GM18868 (cell line): ENCODE results near the gene ASPG.

ENCODE experiments used
- ATAC-seq: cut with Tn5 transposase; IDR thresholded peaks from one replicate; pipeline ENCODE4 v1.9.1; 2021; ENCODE audit warnings: mild to moderate bottlenecking, moderate library complexity; ENCODE audit not compliant: unreplicated experiment

Gene ASPG

DNA sequence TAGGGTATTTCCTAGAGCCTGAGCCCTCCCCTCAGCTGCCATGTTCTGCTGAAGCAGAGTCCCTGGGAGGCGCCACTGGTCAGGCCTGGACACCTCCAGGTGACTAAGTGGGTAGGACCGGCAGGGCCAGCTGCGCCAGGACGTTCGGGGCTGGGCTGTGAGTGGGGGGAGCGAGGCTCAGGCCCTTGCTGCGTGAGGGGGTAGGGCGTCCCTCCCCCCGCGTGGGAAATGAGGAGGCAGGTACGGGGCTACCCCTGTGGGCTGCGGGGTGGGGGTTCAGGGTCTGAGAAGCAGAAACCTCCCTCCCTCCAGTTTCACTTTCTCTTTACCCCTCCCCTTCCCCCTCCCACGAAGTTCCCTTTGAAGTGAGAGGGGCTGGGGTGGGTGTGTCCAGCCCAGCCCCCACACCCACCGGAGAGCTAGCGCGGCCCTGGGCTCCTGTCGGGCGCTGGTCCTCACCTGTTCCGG is 30.8 kb downstream of the ASPG start:
- no peak for ATAC-seq

DNA sequence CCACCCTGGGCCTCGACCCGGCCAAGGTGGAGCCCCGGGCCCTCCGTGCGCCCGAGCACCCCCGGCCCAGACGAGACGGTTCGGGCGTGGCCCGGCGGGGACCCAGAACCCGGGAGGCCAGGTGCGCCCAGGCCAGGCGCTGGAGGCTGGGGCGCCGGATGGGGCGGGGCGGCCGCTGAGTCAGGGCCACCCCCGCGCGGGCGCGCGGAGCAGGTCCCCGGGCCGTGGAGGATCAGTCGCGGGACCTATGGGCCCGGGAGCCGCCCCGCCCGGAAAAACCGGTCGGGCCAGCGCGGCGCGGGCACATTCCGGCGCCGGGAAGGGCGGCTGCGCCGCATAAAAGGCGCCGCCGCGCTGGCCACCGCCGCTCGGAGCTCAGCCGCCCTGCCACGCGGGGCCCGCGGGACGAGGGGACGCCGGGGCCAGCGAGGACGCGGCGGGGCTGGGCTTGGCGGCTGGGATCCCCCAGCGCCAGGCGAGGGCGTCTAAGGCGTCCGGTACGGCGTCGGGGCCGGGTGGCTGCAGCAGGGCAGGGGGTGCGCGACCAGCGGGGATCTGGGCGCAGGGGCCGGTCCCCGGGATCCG is 31.3 kb downstream of the ASPG start:
- no peak for ATAC-seq

- ATAC-seq, result no peak
Observed at GRCh38 chr14:104117341-104118005, 32.0 kb downstream of the ASPG start.

DNA sequence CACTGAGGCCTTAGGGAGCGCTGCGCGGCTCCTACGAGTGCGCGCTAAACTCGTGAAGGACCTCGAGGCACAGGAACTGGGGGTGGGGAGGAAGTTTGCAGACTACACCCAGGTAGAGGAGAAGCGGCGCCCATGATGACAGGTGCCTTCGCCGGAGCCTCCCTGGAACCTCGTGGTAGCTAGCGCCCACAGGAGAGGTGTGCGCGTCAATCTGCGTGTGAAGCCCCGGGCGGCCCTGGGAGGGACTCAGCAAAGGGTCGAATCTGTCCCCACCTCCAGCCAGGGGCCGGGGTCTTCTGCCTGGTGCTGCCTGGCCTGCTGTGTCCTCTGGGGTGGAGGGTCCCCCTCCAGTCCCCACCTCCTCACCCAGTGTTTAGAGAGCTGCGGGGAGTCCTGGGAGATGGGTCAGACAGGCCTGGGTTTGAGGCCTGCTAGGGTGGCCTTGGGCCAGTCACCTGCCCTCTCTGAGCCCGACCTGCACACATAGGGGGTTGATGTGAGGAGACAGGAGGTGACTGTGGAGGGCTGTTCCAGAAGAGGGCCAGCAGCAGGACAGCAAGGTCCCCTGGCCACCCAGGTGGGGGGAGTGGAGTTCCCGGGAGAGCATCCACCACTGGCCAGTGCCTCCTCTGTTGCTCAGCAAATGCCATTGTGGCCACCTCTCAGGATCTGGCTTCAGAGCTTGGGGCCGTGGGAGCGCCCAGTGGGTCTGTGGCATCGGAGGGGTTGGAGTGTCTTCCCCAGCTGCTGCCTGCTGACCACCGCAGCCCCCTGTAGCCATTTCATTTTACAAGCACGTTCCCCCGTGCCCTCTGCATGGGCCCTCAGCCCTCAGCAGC is 32.7 kb downstream of the ASPG start:
- ATAC-seq, result no peak

DNA sequence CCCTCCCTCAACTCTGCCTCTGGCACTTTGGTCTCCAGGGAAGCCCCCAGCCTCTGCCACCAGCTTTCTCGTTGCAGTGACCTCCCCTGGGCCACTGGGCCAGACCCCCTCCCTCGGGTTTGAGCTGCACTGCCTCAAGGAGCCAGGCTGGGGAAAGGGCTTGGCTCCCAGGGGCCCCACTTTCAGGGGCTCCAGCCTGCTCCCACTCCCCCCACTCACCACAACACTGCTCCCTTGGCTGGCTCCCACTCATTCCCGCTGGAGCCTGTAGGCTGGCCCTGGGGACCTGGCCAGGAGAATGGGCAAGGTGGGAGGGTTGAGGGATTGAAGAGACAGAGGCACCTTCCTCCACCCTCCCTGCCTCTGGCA is 33.6 kb downstream of the ASPG start:
- no peak for ATAC-seq

DNA sequence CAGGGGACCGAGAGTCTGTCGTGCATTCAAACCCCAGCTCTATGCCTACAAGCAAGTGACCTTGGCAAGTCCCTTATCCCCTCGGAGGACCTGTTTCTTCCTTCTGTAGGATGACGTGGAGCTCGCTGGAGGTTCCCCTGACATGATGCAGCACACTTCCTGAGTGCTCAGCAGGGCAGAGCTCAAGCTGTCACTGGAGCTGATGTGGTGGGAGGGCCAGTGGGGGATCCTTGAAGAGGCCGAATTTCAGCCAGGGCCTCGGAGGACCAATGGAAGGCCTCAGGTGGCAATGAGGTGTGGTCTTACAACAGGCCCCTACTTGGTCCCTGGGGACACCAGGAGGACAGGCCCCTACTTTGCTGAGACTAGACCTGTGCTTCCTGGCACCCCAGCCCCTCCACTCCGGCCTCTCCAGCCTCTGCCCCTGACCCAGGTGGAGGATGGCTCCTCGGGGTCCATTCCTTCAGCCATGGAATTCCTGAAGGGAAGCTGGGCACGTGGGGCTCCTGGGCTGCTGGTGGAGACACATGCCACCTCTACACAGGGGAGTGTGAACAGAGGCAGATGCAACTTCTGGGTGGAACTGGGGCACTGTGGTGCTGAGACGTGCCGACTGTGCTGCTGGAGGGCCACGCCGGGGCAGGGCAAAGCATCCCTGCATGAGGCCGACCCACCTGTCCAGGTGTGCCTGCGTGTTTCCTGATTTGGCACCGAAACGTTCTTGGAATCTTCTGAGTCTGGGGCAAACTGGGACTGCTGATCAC is 34.2 kb downstream of the ASPG start:
- ATAC-seq, result no peak

- ATAC-seq, result no peak
Observed at GRCh38 chr14:104120281-104120741, 34.8 kb downstream of the ASPG start.

DNA sequence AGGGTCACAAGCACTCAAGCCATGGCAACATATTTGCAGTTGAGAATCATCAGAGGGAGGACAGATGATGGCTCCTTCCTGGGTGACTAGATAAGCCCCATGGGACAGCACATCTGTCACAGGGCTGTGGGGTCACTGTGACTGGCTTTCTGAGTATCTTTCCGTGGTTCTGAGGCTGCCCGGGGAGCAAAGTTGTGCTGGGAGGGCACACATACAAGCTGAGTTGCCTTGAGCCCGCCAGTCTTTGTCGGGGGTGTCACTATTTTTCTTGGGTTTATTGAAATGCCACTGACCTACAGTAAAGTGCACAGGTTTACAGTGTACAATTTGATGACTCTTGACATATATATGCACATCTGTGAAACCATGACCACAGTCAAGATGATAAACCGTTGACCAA is 35.6 kb downstream of the ASPG start:
- ATAC-seq, result no peak

- no peak for ATAC-seq
Observed at GRCh38 chr14:104123879-104124278, 38.4 kb downstream of the ASPG start.

GRCh38 chr14:104125011-104125410 is 39.5 kb downstream of the ASPG start:
- no peak for ATAC-seq

- ATAC-seq, result no peak
Observed at GRCh38 chr14:104126753-104127152, 41.3 kb downstream of the ASPG start.

- no peak for ATAC-seq
Observed at GRCh38 chr14:104128981-104129380, 43.5 kb downstream of the ASPG start.

- ATAC-seq, result no peak
Observed at GRCh38 chr14:104129556-104129955, 44.1 kb downstream of the ASPG start.

GRCh38 chr14:104130974-104131651 is 45.6 kb downstream of the ASPG start:
- ATAC-seq, result no peak

DNA sequence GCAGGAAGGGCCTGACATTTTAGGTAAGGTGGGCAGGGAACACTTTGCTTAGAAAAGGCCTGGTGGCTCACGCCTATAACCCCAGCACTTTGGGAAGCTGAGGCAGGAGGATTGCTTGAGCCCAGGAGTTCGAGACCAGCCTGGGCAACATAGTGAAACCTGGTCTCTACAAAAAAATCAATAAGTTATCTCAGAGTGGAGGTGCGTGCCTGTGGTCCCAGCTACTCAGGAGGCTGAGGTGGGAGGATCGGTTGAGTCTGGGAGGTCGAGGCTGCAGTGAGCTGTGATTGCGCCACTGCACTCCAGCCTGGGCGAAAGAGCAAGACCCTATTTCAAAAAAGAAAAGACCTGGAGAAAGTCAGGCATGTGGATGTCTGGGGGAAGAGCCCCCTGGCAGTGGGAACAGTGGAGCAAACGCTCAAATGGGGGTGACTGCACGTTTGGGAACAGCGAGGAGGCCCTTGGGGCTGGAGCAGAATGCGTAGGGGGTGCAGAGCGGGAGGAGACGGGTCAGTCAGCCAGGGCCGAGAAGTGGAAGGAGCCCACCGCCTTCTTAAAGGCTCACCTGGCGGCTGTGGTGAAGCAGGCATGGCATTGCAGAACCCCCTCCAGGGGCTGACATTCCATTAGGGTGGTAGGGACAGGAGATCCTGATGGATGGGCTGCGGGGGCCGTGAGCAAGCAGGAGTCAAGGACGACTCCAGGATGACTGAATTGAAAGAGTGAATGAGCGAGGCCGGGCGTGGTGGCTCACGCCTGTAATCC is 46.6 kb downstream of the ASPG start:
- no peak for ATAC-seq

DNA sequence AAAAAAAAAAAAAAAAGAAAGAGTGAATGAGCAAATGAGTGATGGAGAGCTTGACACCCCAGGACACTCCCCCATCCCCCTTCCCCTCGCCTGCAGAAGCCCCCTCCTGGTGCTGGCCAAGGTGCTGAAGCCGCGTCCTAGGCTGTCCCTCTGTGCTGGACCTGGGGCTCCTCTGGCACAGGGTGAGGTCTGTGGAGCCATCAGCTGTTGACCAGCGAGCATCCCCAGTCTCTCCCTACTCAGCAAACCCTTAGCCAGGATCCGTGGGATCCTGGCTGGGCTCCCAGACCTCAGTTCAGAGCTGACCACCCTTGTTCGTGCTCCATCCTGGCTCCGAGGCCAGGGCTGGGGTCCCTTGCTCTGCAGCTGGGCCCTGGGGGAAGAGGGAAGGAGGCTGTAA is 47.5 kb downstream of the ASPG start:
- no peak for ATAC-seq

- no peak for ATAC-seq
Observed at GRCh38 chr14:104133496-104133895, 48.0 kb downstream of the ASPG start.

DNA sequence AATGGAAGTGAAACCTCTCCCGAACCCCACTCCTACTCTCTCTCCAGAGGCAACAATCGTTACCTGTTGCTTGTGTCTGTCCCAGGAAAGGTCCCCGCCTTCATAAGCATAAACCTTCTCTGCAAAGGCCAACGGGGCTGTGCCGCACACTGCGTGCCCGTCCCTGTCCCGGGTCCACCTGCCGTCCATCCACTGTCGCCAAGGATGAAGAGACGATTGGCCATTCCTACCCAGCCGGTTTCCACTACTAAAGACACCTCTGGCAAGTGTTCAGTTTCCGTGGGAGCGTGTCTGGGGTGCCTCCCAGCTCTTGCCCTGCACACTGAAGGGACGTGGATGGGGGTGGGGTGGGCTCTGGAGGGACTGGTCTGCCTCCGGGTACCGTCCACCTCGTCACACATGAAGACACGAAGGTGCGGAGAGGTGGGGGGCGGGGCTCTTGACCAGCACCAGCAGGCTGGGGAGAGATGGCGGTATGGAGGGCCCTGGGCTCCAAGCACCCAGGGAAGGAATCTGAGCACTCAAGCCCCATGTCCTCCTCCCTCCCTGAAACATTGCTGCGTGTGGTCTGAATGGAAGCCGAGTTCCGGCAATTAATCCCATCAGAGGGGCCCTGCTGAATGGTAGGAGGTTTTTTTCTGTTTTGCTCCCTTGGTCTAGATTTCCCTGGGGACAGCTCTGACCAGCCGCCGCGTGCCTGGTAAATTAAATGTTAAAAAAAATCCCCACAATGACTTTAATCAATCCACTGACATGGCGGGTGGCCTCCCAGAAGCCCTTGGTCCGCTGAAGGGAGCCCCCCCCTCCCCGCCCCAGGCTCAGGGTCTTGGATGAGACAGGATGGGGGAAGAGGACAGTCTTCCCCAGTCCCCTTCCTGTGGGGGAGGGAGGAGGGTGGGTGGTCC is 48.8 kb downstream of the ASPG start:
- no peak for ATAC-seq
